ENCODE measurements around the gene MYADM.

DNA sequence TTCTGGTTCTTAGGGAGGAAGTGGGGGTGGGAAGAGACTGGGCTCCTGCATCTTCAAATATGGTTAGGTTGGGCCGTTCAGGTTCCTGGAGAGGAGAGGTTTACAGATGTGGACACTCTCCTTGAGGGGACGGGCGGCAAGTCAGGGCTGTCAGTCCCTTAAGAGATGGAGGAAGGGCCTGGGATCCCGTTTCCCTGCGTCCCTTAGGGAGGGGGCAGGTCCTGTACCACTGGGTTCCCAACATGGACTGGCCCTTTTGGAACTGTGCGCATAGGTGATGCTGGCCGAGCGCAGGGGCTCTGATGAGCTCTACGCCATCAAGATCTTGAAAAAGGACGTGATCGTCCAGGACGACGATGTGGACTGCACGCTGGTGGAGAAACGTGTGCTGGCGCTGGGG lies 30.5 kb downstream of the MYADM start:
- TF ChIP-seq, protein P1, sequence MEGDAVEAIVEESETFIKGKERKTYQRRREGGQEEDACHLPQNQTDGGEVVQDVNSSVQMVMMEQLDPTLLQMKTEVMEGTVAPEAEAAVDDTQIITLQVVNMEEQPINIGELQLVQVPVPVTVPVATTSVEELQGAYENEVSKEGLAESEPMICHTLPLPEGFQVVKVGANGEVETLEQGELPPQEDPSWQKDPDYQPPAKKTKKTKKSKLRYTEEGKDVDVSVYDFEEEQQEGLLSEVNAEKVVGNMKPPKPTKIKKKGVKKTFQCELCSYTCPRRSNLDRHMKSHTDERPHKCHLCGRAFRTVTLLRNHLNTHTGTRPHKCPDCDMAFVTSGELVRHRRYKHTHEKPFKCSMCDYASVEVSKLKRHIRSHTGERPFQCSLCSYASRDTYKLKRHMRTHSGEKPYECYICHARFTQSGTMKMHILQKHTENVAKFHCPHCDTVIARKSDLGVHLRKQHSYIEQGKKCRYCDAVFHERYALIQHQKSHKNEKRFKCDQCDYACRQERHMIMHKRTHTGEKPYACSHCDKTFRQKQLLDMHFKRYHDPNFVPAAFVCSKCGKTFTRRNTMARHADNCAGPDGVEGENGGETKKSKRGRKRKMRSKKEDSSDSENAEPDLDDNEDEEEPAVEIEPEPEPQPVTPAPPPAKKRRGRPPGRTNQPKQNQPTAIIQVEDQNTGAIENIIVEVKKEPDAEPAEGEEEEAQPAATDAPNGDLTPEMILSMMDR (IDR thresholded peaks at IDR 0.05 in 4 of 5, conservative IDR thresholded peaks at IDR 0.05 in 1 of 5), result no peak
- no peak for TF ChIP-seq POLR2A (IDR thresholded peaks at IDR 0.05)
